ENCODE results near the gene CNTNAP2.
"Not testable (repeated sequence)": the region's sequence is repeated elsewhere in the genome, so short reads cannot be mapped to it uniquely, and the experiment has no call there.

Gene CNTNAP2

GRCh38 chr7:147737559-147738214 is 1621.1 kb downstream of the CNTNAP2 start:
- DNase-seq (ENCODE audit: low read depth, low spot score): not testable (repeated sequence)

- DNase-seq (ENCODE audit: low read depth, low spot score): no peak
These were observed 1625.7 kb downstream of the CNTNAP2 start for GRCh38 chr7:147742301-147742700.

GRCh38 chr7:147756300-147756699 is 1639.7 kb downstream of the CNTNAP2 start:
- no peak for DNase-seq (ENCODE audit: low read depth, low spot score)

GRCh38 chr7:147759327-147759943 is 1642.8 kb downstream of the CNTNAP2 start:
- no peak for DNase-seq (ENCODE audit: low read depth, low spot score)

DNA sequence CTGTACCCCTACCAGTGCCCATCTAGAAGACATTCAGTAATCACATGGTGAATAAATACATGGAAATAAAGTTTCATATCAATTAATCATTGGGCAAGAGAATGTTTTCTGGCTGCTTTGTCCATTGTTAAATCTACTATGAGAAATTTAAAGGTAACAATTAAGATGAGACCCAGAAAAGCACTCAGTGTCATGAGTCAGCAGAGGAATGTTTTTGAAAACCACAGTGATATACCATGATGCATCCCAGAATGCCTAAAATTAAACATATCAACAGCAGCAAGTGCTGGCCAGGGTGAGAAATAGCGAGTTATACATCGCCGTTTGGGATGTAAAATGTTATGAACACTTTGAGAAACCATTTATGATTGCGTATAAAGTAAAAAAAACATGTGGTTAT is 1648.7 kb downstream of the CNTNAP2 start:
- no peak for DNase-seq (ENCODE audit: low read depth, low spot score)

- DNase-seq (ENCODE audit: low read depth, low spot score): no peak
These were observed 1654.7 kb downstream of the CNTNAP2 start for GRCh38 chr7:147771344-147771743.

- DNase-seq (ENCODE audit: low read depth, low spot score): no peak
These were observed 1657.9 kb downstream of the CNTNAP2 start for GRCh38 chr7:147774461-147774860.

GRCh38 chr7:147775516-147776284 is 1659.1 kb downstream of the CNTNAP2 start:
- no peak for DNase-seq (ENCODE audit: low read depth, low spot score)

GRCh38 chr7:147777309-147777708 is 1660.7 kb downstream of the CNTNAP2 start:
- no peak for DNase-seq (ENCODE audit: low read depth, low spot score)

- DNase-seq (ENCODE audit: low read depth, low spot score): no peak
These were observed 1663.3 kb downstream of the CNTNAP2 start for GRCh38 chr7:147779949-147780348.

GRCh38 chr7:147796581-147796980 is 1680.0 kb downstream of the CNTNAP2 start:
- DNase-seq (ENCODE audit: low read depth, low spot score): no peak

DNA sequence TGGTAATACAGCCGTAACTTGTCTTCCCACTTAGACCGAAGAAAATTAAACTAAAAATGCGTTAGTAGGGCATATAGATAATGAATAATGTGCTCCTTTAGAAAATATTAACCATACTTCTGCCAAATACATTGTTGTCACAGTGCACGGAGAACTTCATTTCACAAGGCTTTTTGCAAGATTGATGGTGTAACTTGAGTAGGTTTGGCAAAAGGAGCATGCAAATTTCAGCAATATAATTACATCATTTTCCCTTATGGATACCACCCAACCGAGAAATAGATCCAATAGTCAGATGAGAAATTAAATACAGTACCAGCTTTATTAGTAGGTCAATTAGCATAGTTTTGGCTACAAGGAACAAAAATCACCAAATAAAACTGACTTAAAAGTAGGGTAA is 1681.4 kb downstream of the CNTNAP2 start:
- DNase-seq (ENCODE audit: low read depth, low spot score): no peak

GRCh38 chr7:147801762-147802161 is 1685.2 kb downstream of the CNTNAP2 start:
- not testable (repeated sequence) for DNase-seq (ENCODE audit: low read depth, low spot score)

DNA sequence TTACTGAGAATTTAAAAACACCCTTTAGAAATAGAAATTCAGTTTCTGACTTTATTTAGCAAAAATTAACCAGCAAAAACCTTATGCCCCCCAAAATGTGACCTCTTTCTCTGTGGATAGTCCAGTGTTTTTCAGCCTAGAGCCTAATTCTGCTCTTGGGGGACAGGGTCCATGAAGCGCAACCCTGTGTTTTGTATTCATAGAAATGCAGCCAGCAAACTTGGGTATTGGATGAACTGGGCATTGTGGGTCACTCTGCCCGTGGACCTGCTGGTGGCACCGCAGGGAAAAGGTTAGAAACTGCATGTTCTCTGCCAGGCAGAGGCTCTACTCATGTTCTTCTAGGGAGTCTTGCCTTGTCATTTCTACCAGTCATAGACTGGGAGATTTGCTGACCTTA is 1686.5 kb downstream of the CNTNAP2 start:
- no peak for DNase-seq (ENCODE audit: low read depth, low spot score)

- no peak for DNase-seq (ENCODE audit: low read depth, low spot score)
These were observed 1687.0 kb downstream of the CNTNAP2 start for GRCh38 chr7:147803606-147804005.

DNA sequence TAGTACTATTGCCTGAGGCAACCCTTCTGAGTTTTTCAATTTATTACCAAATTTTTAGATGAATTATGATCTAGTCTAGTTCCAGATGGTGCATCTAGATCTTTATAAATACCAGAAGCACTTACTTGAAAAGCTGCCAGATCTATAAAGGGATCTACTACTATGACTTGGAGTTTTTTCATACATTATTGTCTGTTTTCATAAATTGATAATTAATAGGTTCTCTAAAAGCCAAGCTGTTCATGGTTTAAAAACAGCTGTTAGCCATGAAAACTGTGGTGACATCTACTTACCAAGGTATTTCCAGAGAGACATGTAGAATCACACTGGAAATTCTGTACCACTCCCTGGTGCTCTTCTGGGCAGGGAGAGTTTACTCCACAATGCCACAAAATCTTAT is 1687.4 kb downstream of the CNTNAP2 start:
- no peak for DNase-seq (ENCODE audit: low read depth, low spot score)

DNA sequence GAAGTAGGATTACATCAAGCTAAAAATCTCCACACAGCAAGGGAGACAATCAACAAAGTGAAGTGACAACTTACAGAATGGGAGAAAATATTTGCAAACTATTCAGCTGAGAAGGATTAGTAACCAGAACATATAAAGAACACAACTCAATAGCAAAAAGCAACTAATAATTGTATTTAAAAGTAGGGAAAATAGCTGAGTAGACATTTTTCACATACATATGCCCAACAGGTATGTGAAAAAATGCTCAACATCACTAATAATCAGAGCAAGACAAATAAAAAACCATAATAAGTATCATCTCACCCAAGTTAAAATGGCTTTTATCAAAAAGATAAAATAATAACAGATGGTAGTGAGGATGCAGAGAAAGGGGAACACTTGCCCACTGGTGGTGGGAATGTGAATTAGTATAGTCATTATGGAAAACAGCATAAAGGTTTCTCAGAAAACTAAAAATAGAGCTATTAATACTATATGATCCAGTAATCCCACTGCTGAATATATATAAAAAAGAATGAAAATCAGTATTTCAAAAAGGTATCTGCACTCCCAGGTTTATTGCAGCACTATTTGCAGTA is 1689.5 kb downstream of the CNTNAP2 start:
- no peak for DNase-seq (ENCODE audit: low read depth, low spot score)

DNA sequence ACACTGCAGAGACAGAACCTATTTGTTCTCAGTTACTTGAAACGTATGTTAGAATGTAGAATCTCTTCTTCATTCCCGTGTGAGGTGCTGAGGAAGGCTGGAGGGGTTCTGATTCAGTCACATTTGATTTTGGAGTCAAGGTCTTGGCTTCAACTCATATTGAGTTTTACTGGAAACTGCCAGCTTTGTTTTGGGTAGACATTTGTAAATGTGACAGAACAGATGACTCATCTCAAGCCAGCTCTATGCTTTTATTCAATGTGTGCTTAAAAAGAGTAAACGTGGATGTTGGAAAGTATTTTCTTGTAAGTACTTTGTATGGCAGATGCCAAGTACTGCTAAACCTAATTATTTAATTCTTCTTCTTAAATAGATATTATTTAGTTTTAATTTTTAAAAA is 1693.2 kb downstream of the CNTNAP2 start:
- no peak for DNase-seq (ENCODE audit: low read depth, low spot score)

DNA sequence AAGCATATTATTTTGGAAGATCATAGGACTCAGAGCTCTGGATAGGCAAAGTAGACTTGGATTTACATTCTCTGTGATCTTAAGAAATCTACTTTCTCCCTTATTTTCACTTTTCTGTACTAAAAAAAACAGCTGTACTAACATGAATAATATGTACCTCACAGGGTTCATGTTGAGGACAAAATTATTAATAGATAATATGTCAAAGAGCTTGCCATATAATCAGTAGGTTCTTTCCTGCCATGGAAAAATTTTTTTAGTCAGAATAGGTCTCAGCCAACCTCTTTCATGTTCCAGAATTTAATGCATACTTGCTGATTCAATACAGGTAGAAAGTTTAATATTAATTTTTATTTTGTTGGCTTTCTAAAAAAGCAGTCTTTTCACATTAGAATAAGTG is 1693.7 kb downstream of the CNTNAP2 start:
- no peak for DNase-seq (ENCODE audit: low read depth, low spot score)

DNA sequence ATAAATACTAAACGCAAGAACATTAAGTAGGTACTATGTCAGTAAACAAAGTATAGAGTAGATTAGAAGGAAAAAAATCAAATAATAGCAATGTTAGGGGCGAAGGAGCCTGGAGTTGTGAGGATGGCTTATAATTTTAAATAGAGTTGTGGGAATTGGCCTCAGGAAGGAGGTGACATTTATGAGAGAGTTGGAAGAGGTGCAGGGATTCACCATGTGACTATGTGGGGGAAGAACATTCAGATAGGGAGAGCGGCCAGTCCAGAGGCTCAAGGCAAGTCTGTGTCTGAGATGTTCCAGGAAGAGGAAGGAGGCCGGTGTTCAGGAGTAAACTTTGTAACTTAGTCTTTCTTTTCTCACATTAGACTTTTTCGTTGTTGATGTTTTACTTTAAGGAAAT is 1695.3 kb downstream of the CNTNAP2 start:
- no peak for DNase-seq (ENCODE audit: low read depth, low spot score)

DNA sequence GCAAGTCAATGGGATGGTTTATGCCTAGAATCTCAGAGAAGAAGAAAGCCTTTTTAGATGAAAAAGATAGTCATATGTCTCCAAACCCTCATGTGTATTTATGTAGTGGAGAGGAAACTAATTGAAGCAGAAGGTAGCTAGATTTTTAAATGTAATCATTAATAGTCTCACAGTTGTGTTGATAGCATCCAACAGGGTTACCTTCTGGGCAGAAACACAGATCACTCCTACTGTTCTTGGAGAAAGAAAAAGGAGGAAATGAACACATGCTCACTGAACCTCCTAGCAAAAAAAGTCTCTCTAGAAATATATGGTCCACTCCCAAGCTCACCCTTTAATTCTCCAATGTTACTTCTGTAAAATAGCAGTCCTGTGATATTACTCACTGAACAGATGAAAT is 1696.7 kb downstream of the CNTNAP2 start:
- no peak for DNase-seq (ENCODE audit: low read depth, low spot score)

GRCh38 chr7:147818317-147818716 is 1701.7 kb downstream of the CNTNAP2 start:
- no peak for DNase-seq (ENCODE audit: low read depth, low spot score)

Data from brain pericyte (primary cell).